COLO668 (cell line): ENCODE results near the gene ZNF780A.
"Not testable (repeated sequence)": the region's sequence is repeated elsewhere in the genome, so short reads cannot be mapped to it uniquely, and the experiment has no call there.

Source experiments
- DNase-seq: peaks from one replicate; lab custom pipeline; 2025; ENCODE audit not compliant: unreplicated experiment; lab: John Stamatoyannopoulos, UW

ZNF780A gene

GRCh38 chr19:40090241-40091204 is at the start of gene ZNF780A:
TSS of gene ZNF780A (minus strand) at chr19:40090943. CDS start at chr19:40084753, 6,190 bp downstream.
- DNase-seq = peak; percentile 74

GRCh38 chr19:40139533-40140287 is 49.0 kb upstream of the ZNF780A start:
- DNase-seq = peak; percentile 5

- no peak for DNase-seq
These were observed 46.1 kb upstream of the ZNF780A start for GRCh38 chr19:40136818-40137217.

- DNase-seq = no peak
These were observed 44.1 kb upstream of the ZNF780A start for GRCh38 chr19:40134866-40135265.

GRCh38 chr19:40133491-40133890 is 42.7 kb upstream of the ZNF780A start:
- no peak for DNase-seq

GRCh38 chr19:40130013-40130412 is 39.3 kb upstream of the ZNF780A start:
- DNase-seq = no peak

GRCh38 chr19:40129425-40129824 is 38.7 kb upstream of the ZNF780A start:
- no peak for DNase-seq

GRCh38 chr19:40128991-40129390 is 38.2 kb upstream of the ZNF780A start:
- DNase-seq = no peak

- DNase-seq = no peak
These were observed 28.6 kb upstream of the ZNF780A start for GRCh38 chr19:40119380-40119779.

GRCh38 chr19:40118638-40119037 is 27.9 kb upstream of the ZNF780A start:
- DNase-seq = not testable (repeated sequence)

GRCh38 chr19:40116075-40116474 is 25.3 kb upstream of the ZNF780A start:
- DNase-seq = no peak

GRCh38 chr19:40114119-40114518 is 23.4 kb upstream of the ZNF780A start:
- not testable (repeated sequence) for DNase-seq

GRCh38 chr19:40112271-40112670 is 21.5 kb upstream of the ZNF780A start:
- not testable (repeated sequence) for DNase-seq

- no peak for DNase-seq
These were observed 19.8 kb upstream of the ZNF780A start for GRCh38 chr19:40110570-40110969.

- DNase-seq = no peak
These were observed 14.0 kb upstream of the ZNF780A start for GRCh38 chr19:40104754-40105153.

- no peak for DNase-seq
These were observed 12.9 kb upstream of the ZNF780A start for GRCh38 chr19:40103600-40103999.

- no peak for DNase-seq
These were observed 11.1 kb upstream of the ZNF780A start for GRCh38 chr19:40101813-40102212.

GRCh38 chr19:40093416-40093815 is 2.7 kb upstream of the ZNF780A start:
- no peak for DNase-seq

GRCh38 chr19:40091205-40092129 is 724 bp upstream of the ZNF780A start:
- no peak for DNase-seq

GRCh38 chr19:40089462-40089861 is 1.3 kb downstream of the ZNF780A start:
- no peak for DNase-seq
